ENCODE results near the gene CCSER1.

- TF ChIP-seq POLR2A (IDR thresholded peaks at IDR 0.05): no peak
- TF ChIP-seq CTCF (IDR thresholded peaks at IDR 0.05 in 8 of 11, conservative IDR thresholded peaks at IDR 0.05 in 3 of 11): no peak
- TF ChIP-seq POLR2AphosphoS5 (IDR thresholded peaks at IDR 0.05): no peak
Measured at GRCh38 chr4:91099666-91100065, 972.5 kb downstream of the CCSER1 start.
